ENCODE data around the gene DOCK2. TPM values are rescaled to one million over a fixed set of nuclear protein-coding genes. Genes with fewer than 3 reads are reported as not detected.

DOCK2 gene
- total RNA-seq, 3 donors from 2014 or later = 13.4 to 43.8 (median 19.8) TPM

- no peaks in the 10 kb centered on the region for H3K27me3 ChIP-seq
- H3K27ac ChIP-seq = no peak overlapping the region
- TF ChIP-seq POLR2A (IDR thresholded peaks at IDR 0.05) (no peak), POLR2AphosphoS5 (IDR thresholded peaks at IDR 0.05) (no peak)
- TF ChIP-seq, protein P1, sequence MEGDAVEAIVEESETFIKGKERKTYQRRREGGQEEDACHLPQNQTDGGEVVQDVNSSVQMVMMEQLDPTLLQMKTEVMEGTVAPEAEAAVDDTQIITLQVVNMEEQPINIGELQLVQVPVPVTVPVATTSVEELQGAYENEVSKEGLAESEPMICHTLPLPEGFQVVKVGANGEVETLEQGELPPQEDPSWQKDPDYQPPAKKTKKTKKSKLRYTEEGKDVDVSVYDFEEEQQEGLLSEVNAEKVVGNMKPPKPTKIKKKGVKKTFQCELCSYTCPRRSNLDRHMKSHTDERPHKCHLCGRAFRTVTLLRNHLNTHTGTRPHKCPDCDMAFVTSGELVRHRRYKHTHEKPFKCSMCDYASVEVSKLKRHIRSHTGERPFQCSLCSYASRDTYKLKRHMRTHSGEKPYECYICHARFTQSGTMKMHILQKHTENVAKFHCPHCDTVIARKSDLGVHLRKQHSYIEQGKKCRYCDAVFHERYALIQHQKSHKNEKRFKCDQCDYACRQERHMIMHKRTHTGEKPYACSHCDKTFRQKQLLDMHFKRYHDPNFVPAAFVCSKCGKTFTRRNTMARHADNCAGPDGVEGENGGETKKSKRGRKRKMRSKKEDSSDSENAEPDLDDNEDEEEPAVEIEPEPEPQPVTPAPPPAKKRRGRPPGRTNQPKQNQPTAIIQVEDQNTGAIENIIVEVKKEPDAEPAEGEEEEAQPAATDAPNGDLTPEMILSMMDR (IDR thresholded peaks at IDR 0.05) = no peak
- peak overlapping the region in 1 of 3 donors; percentile 39 for H3K4me3 ChIP-seq
- no peaks in the 10 kb centered on the region for H3K9me3 ChIP-seq
- no peak for DNase-seq (ENCODE audit: low spot score in 2 of 2)
- no peaks in the 10 kb centered on the region for H3K36me3 ChIP-seq
- intact Hi-C loops (cut with DNase I; ENCODE audit: low total_unique reads) = no loop called here
- peaks cover 0 to 12% of the 10 kb centered on the region in 2 donors for H3K4me1 ChIP-seq
These were observed 11.7 kb downstream of the DOCK2 start for GRCh38 chr5:169648725-169649310.

DNA sequence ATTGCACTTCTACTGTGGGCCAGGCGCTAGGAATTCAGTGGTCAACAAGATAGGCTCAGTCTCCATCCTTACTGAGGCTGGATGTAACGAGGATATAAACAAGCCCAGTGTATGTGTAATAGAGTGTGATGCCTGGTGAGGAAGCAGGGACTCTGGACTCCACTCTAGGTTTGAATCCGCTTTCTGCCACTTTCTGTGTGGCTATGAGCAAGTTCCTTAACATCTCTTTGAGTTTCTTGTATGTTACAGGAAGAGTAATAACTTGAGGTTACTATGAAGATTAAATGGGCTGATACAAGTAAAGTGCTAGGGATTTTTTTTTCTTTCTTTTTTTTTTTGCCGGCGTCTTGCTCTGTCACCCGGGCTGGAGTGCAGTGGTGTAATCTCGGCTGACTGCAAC is 12.4 kb downstream of the DOCK2 start:
- no peaks in the 10 kb centered on the region for H3K36me3 ChIP-seq
- no peak overlapping the region for H3K4me3 ChIP-seq
- H3K9me3 ChIP-seq = no peaks in the 10 kb centered on the region
- no peak for DNase-seq (ENCODE audit: low spot score in 2 of 2)
- intact Hi-C loops (cut with DNase I; ENCODE audit: low total_unique reads) = no loop called here
- H3K27me3 ChIP-seq = no peaks in the 10 kb centered on the region
- no peak overlapping the region for H3K27ac ChIP-seq
- peaks cover 0 to 12% of the 10 kb centered on the region in 2 donors for H3K4me1 ChIP-seq
- TF ChIP-seq, protein P1 (IDR thresholded peaks at IDR 0.05) = no peak
- no peak for TF ChIP-seq POLR2AphosphoS5 (IDR thresholded peaks at IDR 0.05)
- TF ChIP-seq POLR2A (IDR thresholded peaks at IDR 0.05) = no peak

GRCh38 chr5:169650701-169651331 is 13.7 kb downstream of the DOCK2 start:
- DNase-seq (ENCODE audit: low spot score in 2 of 2) = no peak
- no peaks in the 10 kb centered on the region for H3K36me3 ChIP-seq
- peaks cover 0 to 12% of the 10 kb centered on the region in 2 donors for H3K4me1 ChIP-seq
- no peaks in the 10 kb centered on the region for H3K9me3 ChIP-seq
- no peak overlapping the region for H3K4me3 ChIP-seq
- TF ChIP-seq POLR2AphosphoS5 (IDR thresholded peaks at IDR 0.05) (no peak), POLR2A (IDR thresholded peaks at IDR 0.05) (no peak)
- TF ChIP-seq, protein P1 (IDR thresholded peaks at IDR 0.05) = no peak
- no peaks in the 10 kb centered on the region for H3K27me3 ChIP-seq
- no peak overlapping the region for H3K27ac ChIP-seq
- intact Hi-C loops (cut with DNase I; ENCODE audit: low total_unique reads) = no loop called here

DNA sequence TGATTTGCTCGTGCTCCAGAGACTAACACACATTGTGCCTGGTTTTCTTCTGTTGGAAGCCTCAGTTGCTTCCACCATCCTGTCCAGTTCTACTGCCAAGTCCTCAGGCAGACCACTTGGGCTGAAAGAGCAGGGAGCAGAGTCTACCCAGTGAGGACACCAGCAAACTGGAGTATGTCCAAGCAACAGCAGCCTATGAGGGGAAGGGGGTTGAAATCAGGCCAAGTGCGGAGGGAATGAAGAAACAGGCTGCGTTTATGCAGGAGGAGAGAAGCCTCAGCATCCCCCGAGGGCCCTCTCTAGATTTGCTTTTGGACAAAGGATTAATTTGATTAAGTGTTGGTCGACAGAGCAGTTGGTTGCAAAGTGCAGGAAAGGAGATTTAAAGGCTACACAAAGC is 14.5 kb downstream of the DOCK2 start:
- Histone ChIP-seq H3K27ac (no peak overlapping the region), H3K36me3 (no peaks in the 10 kb centered on the region), H3K9me3 (no peaks in the 10 kb centered on the region), H3K4me1 (peaks cover 0 to 12% of the 10 kb centered on the region in 2 donors), H3K4me3 (no peak overlapping the region), H3K27me3 (no peaks in the 10 kb centered on the region)
- intact Hi-C loops (cut with DNase I; ENCODE audit: low total_unique reads) = no loop called here
- DNase-seq (ENCODE audit: low spot score in 2 of 2) = no peak
- TF ChIP-seq, protein P1 (IDR thresholded peaks at IDR 0.05) = no peak
- TF ChIP-seq POLR2AphosphoS5 (IDR thresholded peaks at IDR 0.05) (no peak), POLR2A (IDR thresholded peaks at IDR 0.05) (no peak)

DNA sequence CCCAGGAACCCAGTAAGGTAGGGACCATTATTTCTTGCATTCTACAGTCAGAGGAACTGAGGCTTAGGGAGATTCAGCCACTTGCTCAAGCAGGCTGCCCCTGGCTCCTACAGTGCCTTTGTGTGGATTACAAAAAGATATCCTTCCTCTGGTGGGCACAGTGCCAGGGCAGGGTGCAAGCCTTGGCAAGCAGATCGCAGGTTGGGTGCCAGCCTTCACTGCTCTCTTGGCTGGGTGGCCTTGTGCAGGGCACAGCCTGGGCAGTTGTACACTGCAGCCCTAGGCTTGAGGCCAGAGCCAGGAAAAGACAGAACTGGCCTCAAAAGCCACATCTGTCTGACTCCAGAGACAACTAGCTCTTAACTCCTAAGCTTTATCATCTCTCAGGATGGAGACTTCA is 15.0 kb downstream of the DOCK2 start:
- H3K36me3 ChIP-seq = no peaks in the 10 kb centered on the region
- peaks cover 0 to 12% of the 10 kb centered on the region in 2 donors for H3K4me1 ChIP-seq
- intact Hi-C loops (cut with DNase I; ENCODE audit: low total_unique reads) = no loop called here
- no peak overlapping the region for H3K27ac ChIP-seq
- no peak overlapping the region for H3K4me3 ChIP-seq
- no peak for DNase-seq (ENCODE audit: low spot score in 2 of 2)
- TF ChIP-seq, protein P1 (IDR thresholded peaks at IDR 0.05) = no peak
- TF ChIP-seq POLR2A (IDR thresholded peaks at IDR 0.05) (no peak), POLR2AphosphoS5 (IDR thresholded peaks at IDR 0.05) (no peak)
- no peaks in the 10 kb centered on the region for H3K9me3 ChIP-seq
- no peaks in the 10 kb centered on the region for H3K27me3 ChIP-seq
